ENCODE measurements around the gene NTN1. TPM values are rescaled to one million over a fixed set of nuclear protein-coding genes. Genes with fewer than 3 reads are reported as not detected.

The NTN1 gene
- total and polyA plus RNA-seq, 2 of the 13 experiments (the other 11 are each of a cell fraction or from before 2014, with no cell fraction given): 0.04 to 0.05 TPM

- no peaks in the 10 kb centered on the region for H3K79me2 ChIP-seq (ENCODE audit: insufficient read depth, low read length)
- no peak overlapping the region for H3K4me2 ChIP-seq (ENCODE audit: low read depth, low read length)
- WGBS (ENCODE audit: low lambda C conversion rate): 51% methylated on average over 2 of the region's 2 CpGs
- no peak overlapping the region for H2AFZ ChIP-seq (ENCODE audit: low read length)
- ATAC-seq: no peak
- no peak overlapping the region for H3K27ac ChIP-seq (ENCODE audit: extremely low read length, insufficient read depth, low read length)
- no peak overlapping the region for H3K4me3 ChIP-seq (replicated peaks in 1 of 3; ENCODE audit: insufficient read depth in 1 of 3, low read depth in 2 of 3, low read length in 3 of 3)
- no peaks in the 10 kb centered on the region for H3K9me3 ChIP-seq (ENCODE audit: low read length)
- no peak for DNase-seq (ENCODE audit: low spot score)
- intact Hi-C loops (cut with micrococcal nuclease; ENCODE audit: unreplicated experiment) (no loop called here), in situ Hi-C loops (cut with HindIII; ENCODE audit: extremely low pct_ligation_motif_present, low pct_unique_long_range_greater_than_20kb) (loop anchor here (25.0 kb wide), 1 partner anchor 301 kb away; no protein-coding TSS in a partner anchor)
- ChIA-PET CTCF (ENCODE audit: low intra/inter-chr PET ratio, low total read pairs) (no interaction called here), POLR2A (no interaction called here)
- H3K27me3 ChIP-seq (ENCODE audit: control insufficient read depth in 1 of 2, insufficient read depth in 2 of 2, low read length in 2 of 2): peaks cover 0 to 3% of the 10 kb centered on the region in 2 experiments; a peak in 1 of 5 replicates
- H3K36me3 ChIP-seq (replicated peaks in 1 of 2; ENCODE audit: control insufficient read depth in 1 of 2, insufficient read depth in 2 of 2, low read length in 2 of 2): no peaks in the 10 kb centered on the region
- TF ChIP-seq MNT (IDR thresholded peaks at IDR 0.05) (no peak), ZNF251 (CRISPR knock-in tag; IDR thresholded peaks at IDR 0.05) (no peak), U2AF1 (optimal IDR thresholded peaks at IDR 0.05; ENCODE audit: low read depth, low read length) (no peak), MXD1 (CRISPR knock-in tag; IDR thresholded peaks at IDR 0.05) (no peak), TOPORS (CRISPR knock-in tag; IDR thresholded peaks at IDR 0.05) (no peak), ZNF460 (CRISPR knock-in tag; IDR thresholded peaks at IDR 0.05; ENCODE audit: borderline replicate concordance) (no peak), ZNF773 (CRISPR knock-in tag; IDR thresholded peaks at IDR 0.05; ENCODE audit: borderline replicate concordance) (no peak), ZFP90 (CRISPR knock-in tag; IDR thresholded peaks at IDR 0.05; ENCODE audit: borderline replicate concordance) (no peak), ZNF747 (CRISPR knock-in tag; IDR thresholded peaks at IDR 0.05; ENCODE audit: borderline replicate concordance) (no peak), ZNF318 (CRISPR knock-in tag; IDR thresholded peaks at IDR 0.05) (no peak), ZNF337 (CRISPR knock-in tag; IDR thresholded peaks at IDR 0.05; ENCODE audit: borderline replicate concordance, low read depth) (no peak), PLSCR1 (CRISPR knock-in tag; IDR thresholded peaks at IDR 0.05; ENCODE audit: borderline replicate concordance) (no peak), DNMT1 (CRISPR knock-in tag; IDR thresholded peaks at IDR 0.05) (no peak), NFE2L2 (IDR thresholded peaks at IDR 0.05; ENCODE audit: low read length) (no peak), ZNF335 (CRISPR knock-in tag; IDR thresholded peaks at IDR 0.05) (no peak)
- no peak for FAIRE-seq
- no peaks in the 10 kb centered on the region for H3K4me1 ChIP-seq (ENCODE audit: insufficient read depth, low read length)
- no peak overlapping the region for H3K9ac ChIP-seq (ENCODE audit: insufficient read depth, low read depth, low read length)
- BruUV-seq (replicated peaks): no TSS peak
- no peaks in the 10 kb centered on the region for H4K20me1 ChIP-seq (ENCODE audit: insufficient read depth, low read length)
Measured at GRCh38 chr17:8986295-8986694, 35.0 kb upstream of the NTN1 start.

Measured in HepG2 (cell line).